ENCODE measurements around the gene DRD3.

Gene DRD3

GRCh38 chr3:114143817-114144216 lies 35.0 kb downstream of the DRD3 start:
- Histone ChIP-seq H3K4me3 (ENCODE audit: low read length) (no peak overlapping the region), H3K27me3 (ENCODE audit: insufficient read depth, low read length) (no peaks in the 10 kb centered on the region), H3K4me1 (ENCODE audit: insufficient read depth, low read length) (no peaks in the 10 kb centered on the region), H3K9me3 (ENCODE audit: insufficient read depth, low read depth, low read length) (no peaks in the 10 kb centered on the region), H3K36me3 (ENCODE audit: insufficient read depth, low read depth, low read length) (no peaks in the 10 kb centered on the region), H3K9ac (ENCODE audit: low read depth, low read length) (no peak overlapping the region), H3K27ac (ENCODE audit: low read length) (no peak overlapping the region)

DNA sequence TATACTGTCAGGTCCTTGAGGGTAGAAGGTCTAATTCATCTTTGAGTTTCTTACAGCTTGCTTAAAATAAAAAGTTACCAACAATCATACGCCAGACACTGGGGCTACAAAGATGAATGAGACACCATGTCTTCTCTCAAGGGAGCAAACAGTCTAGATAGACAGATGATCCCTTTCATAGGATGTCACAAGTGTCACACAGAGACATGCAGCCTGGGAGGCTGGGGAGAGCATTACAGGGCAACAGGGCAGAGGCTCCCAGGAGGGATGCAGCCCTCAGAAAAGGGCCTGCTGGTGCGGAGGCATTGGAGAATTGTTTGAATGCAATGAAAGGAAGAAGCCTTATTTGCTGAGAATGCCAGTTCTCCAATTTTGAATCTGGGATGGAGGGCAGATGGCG lies 39.0 kb downstream of the DRD3 start:
- Histone ChIP-seq H3K27me3 (ENCODE audit: insufficient read depth, low read length) (no peaks in the 10 kb centered on the region), H3K4me3 (ENCODE audit: low read length) (no peak overlapping the region), H3K9ac (ENCODE audit: low read depth, low read length) (no peak overlapping the region), H3K4me1 (ENCODE audit: insufficient read depth, low read length) (no peaks in the 10 kb centered on the region), H3K27ac (ENCODE audit: low read length) (no peak overlapping the region), H3K9me3 (ENCODE audit: insufficient read depth, low read depth, low read length) (no peaks in the 10 kb centered on the region), H3K36me3 (ENCODE audit: insufficient read depth, low read depth, low read length) (no peaks in the 10 kb centered on the region)

DNA sequence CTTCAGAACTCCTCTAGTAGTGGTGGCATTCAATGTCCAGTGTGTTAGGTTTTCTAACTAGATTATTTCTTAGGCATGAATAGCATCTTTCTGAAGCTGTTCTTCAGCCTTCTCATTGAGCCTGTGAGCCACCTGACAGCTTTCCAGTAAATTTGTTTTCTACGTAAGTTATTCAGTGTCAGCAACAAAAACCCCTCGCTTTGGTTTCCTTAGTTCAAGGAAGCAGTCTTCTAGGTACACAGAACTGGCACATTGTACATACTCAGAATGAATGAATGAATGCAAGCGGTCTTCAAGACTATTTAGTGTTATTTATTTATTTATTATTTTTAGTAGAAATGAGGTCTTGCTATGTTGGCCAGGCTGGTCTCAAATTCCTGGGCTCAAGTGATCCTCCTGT lies 44.9 kb downstream of the DRD3 start:
- no peak overlapping the region for H3K27ac ChIP-seq (ENCODE audit: low read length)
- no peaks in the 10 kb centered on the region for H3K9me3 ChIP-seq (ENCODE audit: insufficient read depth, low read depth, low read length)
- H3K27me3 ChIP-seq (ENCODE audit: insufficient read depth, low read length), result no peaks in the 10 kb centered on the region
- no peak overlapping the region for H3K4me3 ChIP-seq (ENCODE audit: low read length)
- no peaks in the 10 kb centered on the region for H3K36me3 ChIP-seq (ENCODE audit: insufficient read depth, low read depth, low read length)
- H3K4me1 ChIP-seq (ENCODE audit: insufficient read depth, low read length), result no peaks in the 10 kb centered on the region
- no peak overlapping the region for H3K9ac ChIP-seq (ENCODE audit: low read depth, low read length)

DNA sequence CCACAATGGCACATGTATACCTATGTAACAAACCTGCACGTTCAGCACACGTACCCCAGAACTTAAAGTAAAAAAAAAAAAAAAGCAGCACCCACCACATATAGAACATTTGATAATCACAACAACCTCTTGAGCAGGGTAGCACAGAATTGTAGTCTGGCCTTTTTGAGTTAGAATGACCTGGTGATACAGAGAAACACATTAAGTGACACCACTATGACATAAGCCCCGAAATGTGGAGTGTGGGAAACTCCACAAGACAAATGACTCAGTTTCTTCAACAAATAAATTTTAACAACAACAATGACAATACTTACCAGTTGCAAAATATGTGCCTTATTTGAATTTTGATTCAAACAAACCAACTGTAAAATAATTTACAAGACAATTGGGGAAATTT lies 46.4 kb downstream of the DRD3 start:
- no peak overlapping the region for H3K9ac ChIP-seq (ENCODE audit: low read depth, low read length)
- no peak overlapping the region for H3K27ac ChIP-seq (ENCODE audit: low read length)
- H3K9me3 ChIP-seq (ENCODE audit: insufficient read depth, low read depth, low read length), result no peaks in the 10 kb centered on the region
- no peaks in the 10 kb centered on the region for H3K4me1 ChIP-seq (ENCODE audit: insufficient read depth, low read length)
- H3K27me3 ChIP-seq (ENCODE audit: insufficient read depth, low read length), result no peaks in the 10 kb centered on the region
- no peaks in the 10 kb centered on the region for H3K36me3 ChIP-seq (ENCODE audit: insufficient read depth, low read depth, low read length)
- H3K4me3 ChIP-seq (ENCODE audit: low read length), result no peak overlapping the region

DNA sequence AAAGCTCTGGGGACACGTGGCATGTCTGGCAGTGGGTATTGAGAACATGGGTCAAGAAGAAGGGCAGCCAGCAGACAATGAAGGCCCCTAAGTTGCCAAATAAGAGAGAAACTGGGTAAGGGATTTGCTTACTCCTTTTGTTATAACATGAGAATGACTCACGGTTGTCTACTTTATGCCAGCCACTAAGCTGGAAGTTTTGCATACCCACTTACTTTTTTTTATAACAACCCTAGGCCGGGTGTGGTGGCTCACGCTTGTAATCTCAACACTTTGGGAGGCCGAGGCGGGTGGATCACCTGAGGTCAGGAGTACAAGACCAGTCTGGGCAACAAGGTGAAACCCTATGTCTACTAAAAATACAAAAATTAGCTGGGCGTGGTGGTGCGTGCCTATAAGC lies 50.0 kb downstream of the DRD3 start:
- Histone ChIP-seq H3K9ac (ENCODE audit: low read depth, low read length) (no peak overlapping the region), H3K4me1 (ENCODE audit: insufficient read depth, low read length) (no peaks in the 10 kb centered on the region), H3K27ac (ENCODE audit: low read length) (no peak overlapping the region), H3K4me3 (ENCODE audit: low read length) (no peak overlapping the region), H3K36me3 (ENCODE audit: insufficient read depth, low read depth, low read length) (no peaks in the 10 kb centered on the region), H3K9me3 (ENCODE audit: insufficient read depth, low read depth, low read length) (no peaks in the 10 kb centered on the region), H3K27me3 (ENCODE audit: insufficient read depth, low read length) (no peaks in the 10 kb centered on the region)

- Histone ChIP-seq H3K9ac (ENCODE audit: low read depth, low read length) (no peak overlapping the region), H3K36me3 (ENCODE audit: insufficient read depth, low read depth, low read length) (no peaks in the 10 kb centered on the region), H3K9me3 (ENCODE audit: insufficient read depth, low read depth, low read length) (no peaks in the 10 kb centered on the region), H3K4me3 (ENCODE audit: low read length) (no peak overlapping the region), H3K27me3 (ENCODE audit: insufficient read depth, low read length) (no peaks in the 10 kb centered on the region), H3K4me1 (ENCODE audit: insufficient read depth, low read length) (no peaks in the 10 kb centered on the region), H3K27ac (ENCODE audit: low read length) (no peak overlapping the region)
These were observed 50.6 kb downstream of the DRD3 start for GRCh38 chr3:114128231-114128630.

- Histone ChIP-seq H3K36me3 (ENCODE audit: insufficient read depth, low read depth, low read length) (no peaks in the 10 kb centered on the region), H3K27me3 (ENCODE audit: insufficient read depth, low read length) (no peaks in the 10 kb centered on the region), H3K9ac (ENCODE audit: low read depth, low read length) (no peak overlapping the region), H3K4me1 (ENCODE audit: insufficient read depth, low read length) (no peaks in the 10 kb centered on the region; the same call in 1 of the 2 replicates), H3K4me3 (ENCODE audit: low read length) (no peak overlapping the region), H3K9me3 (ENCODE audit: insufficient read depth, low read depth, low read length) (no peaks in the 10 kb centered on the region), H3K27ac (ENCODE audit: low read length) (no peak overlapping the region)
These were observed 51.3 kb downstream of the DRD3 start for GRCh38 chr3:114127517-114127916.

DNA sequence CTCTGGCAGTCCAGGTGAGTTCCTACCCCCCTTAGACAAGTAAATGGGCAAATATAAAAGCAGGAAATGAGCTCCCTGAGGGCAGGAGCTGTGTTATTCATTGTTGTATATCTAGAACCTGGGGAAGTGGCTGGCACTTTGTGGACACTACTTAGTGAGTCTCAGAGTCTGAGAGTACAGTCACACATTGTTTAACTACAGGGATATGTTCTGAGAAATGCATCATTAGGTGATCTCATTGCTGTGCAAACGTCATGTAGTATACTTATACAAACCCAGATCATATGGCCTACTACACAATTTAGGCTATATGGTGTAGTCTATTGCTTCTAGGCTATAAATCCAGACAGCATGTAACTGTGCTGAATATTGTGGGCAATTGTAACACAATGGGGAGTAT lies 52.4 kb downstream of the DRD3 start:
- no peaks in the 10 kb centered on the region for H3K27me3 ChIP-seq (ENCODE audit: insufficient read depth, low read length)

DNA sequence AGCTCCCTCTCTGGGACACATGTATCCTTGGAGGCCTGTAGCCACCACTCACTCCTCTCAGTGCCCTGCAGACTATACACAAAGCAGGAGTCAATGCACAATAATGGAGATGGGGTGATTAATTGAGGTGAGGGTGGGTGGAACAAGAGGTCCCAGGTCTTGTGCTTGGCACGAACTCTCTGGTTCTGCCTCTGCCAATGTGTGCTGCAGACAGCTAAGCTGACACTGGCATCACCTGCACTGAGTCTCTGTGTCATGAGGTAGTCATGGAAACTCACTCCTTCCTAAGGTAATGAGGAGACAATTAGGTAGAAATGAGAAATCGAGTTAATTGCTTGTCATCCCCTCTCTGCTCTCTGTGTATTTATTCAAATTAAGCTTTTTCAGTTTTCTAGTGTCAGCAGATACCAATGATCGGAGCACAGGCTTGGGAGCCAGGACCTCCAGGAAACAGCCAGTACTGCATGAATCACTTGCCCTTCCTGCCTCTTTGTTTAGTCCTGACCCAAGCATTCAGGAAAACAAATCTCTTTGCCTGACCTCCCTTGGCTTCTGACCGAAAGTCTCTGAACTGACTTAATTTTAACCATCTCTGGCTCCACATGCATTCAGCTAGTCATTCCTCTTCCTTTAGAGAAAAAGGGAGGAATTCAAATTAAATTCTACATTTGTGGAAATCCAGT lies 56.7 kb downstream of the DRD3 start:
- no peaks in the 10 kb centered on the region for H3K36me3 ChIP-seq (ENCODE audit: insufficient read depth, low read depth, low read length)
- H3K9me3 ChIP-seq (ENCODE audit: insufficient read depth, low read depth, low read length), result no peaks in the 10 kb centered on the region
- H3K4me3 ChIP-seq (ENCODE audit: low read length), result no peak overlapping the region
- no peak overlapping the region for H3K9ac ChIP-seq (ENCODE audit: low read depth, low read length)
- H3K27ac ChIP-seq (ENCODE audit: low read length), result no peak overlapping the region
- H3K27me3 ChIP-seq (ENCODE audit: insufficient read depth, low read length), result no peaks in the 10 kb centered on the region
- H3K4me1 ChIP-seq (ENCODE audit: insufficient read depth, low read length), result peaks cover 5% of the 10 kb centered on the region; the same call in 1 of the 2 replicates

More for the DNA sequence above, 52.4 kb downstream of the DRD3 start:
- H3K36me3 ChIP-seq (ENCODE audit: insufficient read depth, low read depth, low read length), result no peaks in the 10 kb centered on the region
- no peak overlapping the region for H3K9ac ChIP-seq (ENCODE audit: low read depth, low read length)
- peaks cover 5% of the 10 kb centered on the region; the same call in 1 of the 2 replicates for H3K4me1 ChIP-seq (ENCODE audit: insufficient read depth, low read length)
- H3K9me3 ChIP-seq (ENCODE audit: insufficient read depth, low read depth, low read length), result no peaks in the 10 kb centered on the region
- no peak overlapping the region for H3K4me3 ChIP-seq (ENCODE audit: low read length)
- no peak overlapping the region for H3K27ac ChIP-seq (ENCODE audit: low read length)

GRCh38 chr3:114120211-114120610 lies 58.6 kb downstream of the DRD3 start:
- Histone ChIP-seq H3K9me3 (ENCODE audit: insufficient read depth, low read depth, low read length) (no peaks in the 10 kb centered on the region), H3K27me3 (ENCODE audit: insufficient read depth, low read length) (no peaks in the 10 kb centered on the region), H3K9ac (ENCODE audit: low read depth, low read length) (no peak overlapping the region), H3K4me1 (ENCODE audit: insufficient read depth, low read length) (peaks cover 5% of the 10 kb centered on the region; the same call in 1 of the 2 replicates), H3K36me3 (ENCODE audit: insufficient read depth, low read depth, low read length) (no peaks in the 10 kb centered on the region), H3K4me3 (ENCODE audit: low read length) (no peak overlapping the region), H3K27ac (ENCODE audit: low read length) (no peak overlapping the region)

DNA sequence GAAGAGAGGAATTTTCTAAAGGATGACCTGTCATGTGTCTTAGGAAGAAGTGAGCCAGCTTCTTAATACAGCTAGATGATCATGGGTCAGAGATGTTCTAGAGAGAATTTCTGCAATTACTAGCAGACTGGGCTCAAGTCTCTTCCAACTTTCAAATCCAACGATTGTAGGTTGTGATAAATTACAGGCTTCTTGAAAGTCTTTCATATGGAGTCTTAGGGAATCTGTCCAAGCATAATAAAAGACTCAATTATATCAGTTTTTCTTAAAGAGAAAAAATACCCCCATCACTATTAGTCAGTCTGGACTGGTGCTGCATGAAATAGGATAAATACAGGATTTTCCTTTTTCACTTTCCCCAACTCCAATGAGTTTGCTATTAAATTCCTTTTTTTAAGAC lies 59.1 kb downstream of the DRD3 start:
- Histone ChIP-seq H3K9me3 (ENCODE audit: insufficient read depth, low read depth, low read length) (no peaks in the 10 kb centered on the region), H3K4me1 (ENCODE audit: insufficient read depth, low read length) (peaks cover 5% of the 10 kb centered on the region; the same call in 1 of the 2 replicates)

GRCh38 chr3:114115143-114115542 lies 63.7 kb downstream of the DRD3 start:
- Histone ChIP-seq H3K4me3 (ENCODE audit: low read length) (no peak overlapping the region), H3K9me3 (ENCODE audit: insufficient read depth, low read depth, low read length) (no peaks in the 10 kb centered on the region), H3K4me1 (ENCODE audit: insufficient read depth, low read length) (peaks cover 11% of the 10 kb centered on the region; the same call in 1 of the 2 replicates), H3K9ac (ENCODE audit: low read depth, low read length) (no peak overlapping the region), H3K36me3 (ENCODE audit: insufficient read depth, low read depth, low read length) (no peaks in the 10 kb centered on the region), H3K27ac (ENCODE audit: low read length) (no peak overlapping the region), H3K27me3 (ENCODE audit: insufficient read depth, low read length) (no peaks in the 10 kb centered on the region)

More for the DNA sequence above, 59.1 kb downstream of the DRD3 start:
- H3K27me3 ChIP-seq (ENCODE audit: insufficient read depth, low read length), result no peaks in the 10 kb centered on the region
- H3K36me3 ChIP-seq (ENCODE audit: insufficient read depth, low read depth, low read length), result no peaks in the 10 kb centered on the region
- no peak overlapping the region for H3K27ac ChIP-seq (ENCODE audit: low read length)
- no peak overlapping the region for H3K9ac ChIP-seq (ENCODE audit: low read depth, low read length)
- no peak overlapping the region for H3K4me3 ChIP-seq (ENCODE audit: low read length)
